KMS-11 (cell line): ENCODE measurements around the gene CCDC158.

Source experiments
- H2AFZ ChIP-seq: fragments of 200-600 bp; sonication (generic); 2 replicates; pipeline ENCODE4 v1.6.1; 2016; ENCODE audit warnings: antibody characterized with exemption, mixed run types, low read depth
- H3K27ac ChIP-seq: fragments of 200-600 bp; sonication (generic); 2 replicates; pipeline ENCODE4 v1.6.1; 2016; ENCODE audit warnings: mild to moderate bottlenecking, mixed run types
- H3K27me3 ChIP-seq: fragments of 200-600 bp; sonication (generic); 2 replicates; pipeline ENCODE4 v1.6.1; 2017; ENCODE audit warnings: mild to moderate bottlenecking, low read depth, mixed run types, moderate library complexity; ENCODE audit not compliant: insufficient read depth
- H3K36me3 ChIP-seq: fragments of 200-600 bp; sonication (generic); 2 replicates; pipeline ENCODE4 v1.6.1; 2017; ENCODE audit warnings: mild to moderate bottlenecking, mixed run types; ENCODE audit not compliant: insufficient read depth
- H3K4me1 ChIP-seq: fragments of 200-600 bp; sonication (generic); 2 replicates; pipeline ENCODE4 v1.6.1; 2016; ENCODE audit warnings: mild to moderate bottlenecking, low read depth, mixed run types; ENCODE audit not compliant: poor library complexity, severe bottlenecking
- H3K4me2 ChIP-seq: fragments of 200-600 bp; sonication (generic); 2 replicates; pipeline ENCODE4 v1.7.0; 2016; ENCODE audit warnings: mild to moderate bottlenecking, mixed run types
- H3K4me3 ChIP-seq: fragments of 200-600 bp; sonication (generic); IDR thresholded peaks from 2 replicates; pipeline ENCODE4 v1.6.1; 2017; ENCODE audit warnings: low read depth, low read length, mixed read lengths; ENCODE audit not compliant: insufficient read depth
- H3K79me2 ChIP-seq: fragments of 200-600 bp; sonication (generic); 2 replicates; pipeline ENCODE4 v1.6.1; 2016; ENCODE audit warnings: low read depth, mixed run types; ENCODE audit not compliant: insufficient read depth
- H3K9ac ChIP-seq: fragments of 200-600 bp; sonication (generic); 2 replicates; pipeline ENCODE4 v1.6.1; 2016; ENCODE audit warnings: mild to moderate bottlenecking, mixed run types
- H4K20me1 ChIP-seq: fragments of 200-600 bp; sonication (generic); 2 replicates; pipeline ENCODE4 v1.6.1; 2016; ENCODE audit warnings: mild to moderate bottlenecking, mixed run types; ENCODE audit not compliant: insufficient read depth
- TF ChIP-seq, protein P1 (sequence below): fragments of 200-600 bp; sonication (generic); conservative IDR thresholded peaks from 2 replicates; pipeline ENCODE4 v1.6.1; 2017; ENCODE audit warnings: low read depth, mild to moderate bottlenecking, antibody characterized with exemption, low read length, moderate library complexity, mixed read lengths

Gene CCDC158

DNA sequence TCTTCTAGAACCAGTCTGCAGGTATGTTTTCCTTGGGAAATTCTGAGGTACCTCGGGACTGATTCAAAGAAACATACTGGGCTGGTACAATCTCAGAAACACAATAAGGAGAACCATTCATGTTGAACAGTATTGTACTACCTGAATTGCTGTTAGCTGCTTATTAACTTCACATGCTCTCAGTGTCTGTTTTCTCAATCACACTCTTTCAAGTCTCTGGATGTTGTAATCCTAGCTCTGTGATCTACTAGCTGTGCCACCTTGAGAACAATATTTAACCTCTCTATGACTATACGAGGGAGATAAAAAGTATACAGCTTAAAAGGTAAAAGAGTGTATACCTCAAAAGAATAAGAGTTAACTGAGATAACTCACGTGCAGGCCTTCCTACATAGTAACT, 10.3 kb downstream of the CCDC158 start:
- Histone ChIP-seq H3K4me3 (no peak overlapping the region), H3K79me2 (no peaks in the 10 kb centered on the region), H2AFZ (no peak overlapping the region), H3K4me2 (no peak overlapping the region), H4K20me1 (no peaks in the 10 kb centered on the region), H3K27ac (no peak overlapping the region), H3K27me3 (no peaks in the 10 kb centered on the region), H3K9ac (no peak overlapping the region), H3K4me1 (no peaks in the 10 kb centered on the region), H3K36me3 (no peaks in the 10 kb centered on the region)
- TF ChIP-seq, protein P1, sequence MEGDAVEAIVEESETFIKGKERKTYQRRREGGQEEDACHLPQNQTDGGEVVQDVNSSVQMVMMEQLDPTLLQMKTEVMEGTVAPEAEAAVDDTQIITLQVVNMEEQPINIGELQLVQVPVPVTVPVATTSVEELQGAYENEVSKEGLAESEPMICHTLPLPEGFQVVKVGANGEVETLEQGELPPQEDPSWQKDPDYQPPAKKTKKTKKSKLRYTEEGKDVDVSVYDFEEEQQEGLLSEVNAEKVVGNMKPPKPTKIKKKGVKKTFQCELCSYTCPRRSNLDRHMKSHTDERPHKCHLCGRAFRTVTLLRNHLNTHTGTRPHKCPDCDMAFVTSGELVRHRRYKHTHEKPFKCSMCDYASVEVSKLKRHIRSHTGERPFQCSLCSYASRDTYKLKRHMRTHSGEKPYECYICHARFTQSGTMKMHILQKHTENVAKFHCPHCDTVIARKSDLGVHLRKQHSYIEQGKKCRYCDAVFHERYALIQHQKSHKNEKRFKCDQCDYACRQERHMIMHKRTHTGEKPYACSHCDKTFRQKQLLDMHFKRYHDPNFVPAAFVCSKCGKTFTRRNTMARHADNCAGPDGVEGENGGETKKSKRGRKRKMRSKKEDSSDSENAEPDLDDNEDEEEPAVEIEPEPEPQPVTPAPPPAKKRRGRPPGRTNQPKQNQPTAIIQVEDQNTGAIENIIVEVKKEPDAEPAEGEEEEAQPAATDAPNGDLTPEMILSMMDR = no peak

DNA sequence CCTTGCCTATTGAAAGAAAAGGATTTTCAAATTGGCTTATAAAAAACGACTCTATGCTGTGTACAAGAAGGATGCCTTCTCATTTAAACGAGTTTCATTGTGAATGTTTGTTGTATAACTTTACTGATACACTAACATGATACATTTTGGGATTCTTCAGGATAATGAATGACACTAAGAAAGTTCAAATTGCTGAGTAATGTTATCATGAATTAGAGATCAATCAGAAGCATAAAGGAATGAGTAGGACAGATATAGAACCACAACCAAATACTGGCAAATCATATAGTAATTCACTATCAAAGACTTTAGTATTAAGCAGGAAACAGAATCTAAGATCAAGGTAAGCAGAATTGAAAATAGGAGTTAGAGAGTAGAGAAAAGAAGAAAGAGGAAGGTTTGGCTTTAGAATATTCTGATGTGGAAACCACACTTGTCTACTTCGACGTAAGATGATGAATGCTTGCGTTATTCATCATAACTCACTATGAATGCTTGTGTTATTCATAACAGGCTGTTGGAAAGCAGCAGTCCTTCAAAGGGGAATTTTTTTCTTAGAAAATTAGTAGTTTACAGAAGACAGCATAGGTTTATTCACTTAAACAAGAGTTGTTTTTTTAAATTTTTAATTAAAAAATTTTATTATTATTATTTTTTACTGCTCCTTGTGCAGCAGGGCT, 13.4 kb downstream of the CCDC158 start:
- H4K20me1 ChIP-seq = no peaks in the 10 kb centered on the region
- H3K4me3 ChIP-seq = no peak overlapping the region
- H3K27ac ChIP-seq = no peak overlapping the region
- H3K4me2 ChIP-seq = no peak overlapping the region
- no peaks in the 10 kb centered on the region for H3K36me3 ChIP-seq
- H2AFZ ChIP-seq = no peak overlapping the region
- H3K79me2 ChIP-seq = no peaks in the 10 kb centered on the region
- no peaks in the 10 kb centered on the region for H3K27me3 ChIP-seq
- H3K9ac ChIP-seq = no peak overlapping the region
- H3K4me1 ChIP-seq = no peaks in the 10 kb centered on the region
- TF ChIP-seq, protein P1 = no peak

DNA sequence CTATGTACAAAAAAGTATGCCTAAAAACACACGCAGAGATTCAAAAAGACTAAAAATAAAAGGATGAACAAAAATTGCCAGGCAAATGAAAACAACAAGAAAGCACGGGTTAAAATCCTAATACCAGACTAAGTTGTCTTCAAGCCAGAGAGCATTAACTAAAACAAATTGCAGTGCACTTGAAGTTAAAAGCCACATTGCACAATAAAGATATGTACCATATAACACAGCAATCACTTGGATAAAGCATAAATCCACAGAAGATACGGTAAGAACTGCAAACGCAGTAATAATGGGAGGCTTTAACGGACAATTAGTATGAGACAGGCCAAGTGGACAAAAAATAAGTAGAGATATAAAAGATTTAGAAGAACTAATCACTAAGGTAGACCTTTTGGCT, 14.9 kb downstream of the CCDC158 start:
- Histone ChIP-seq H3K27me3 (no peaks in the 10 kb centered on the region), H4K20me1 (no peaks in the 10 kb centered on the region), H3K4me2 (no peak overlapping the region), H3K79me2 (no peaks in the 10 kb centered on the region), H2AFZ (no peak overlapping the region), H3K27ac (no peak overlapping the region), H3K4me3 (no peak overlapping the region), H3K4me1 (no peaks in the 10 kb centered on the region), H3K36me3 (no peaks in the 10 kb centered on the region), H3K9ac (no peak overlapping the region)
- TF ChIP-seq, protein P1 = no peak

DNA sequence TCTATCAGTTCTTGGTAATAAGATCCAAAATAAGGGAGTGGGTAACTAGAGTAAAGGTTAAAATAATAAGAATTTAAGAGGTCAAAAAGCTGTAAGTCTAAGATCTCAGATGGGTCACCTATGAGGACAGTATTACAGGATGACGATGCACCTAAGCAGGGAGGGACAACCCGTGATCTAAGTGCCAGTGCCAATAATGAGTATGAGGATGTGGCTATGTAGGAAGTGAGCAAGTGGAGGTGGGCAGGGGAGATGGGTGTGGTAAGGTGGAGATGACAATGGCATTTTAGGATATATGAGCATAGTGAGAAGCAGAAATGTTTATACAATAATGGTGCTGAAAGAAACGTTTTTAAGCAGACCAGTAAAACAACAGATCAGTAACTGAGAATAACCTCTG, 19.3 kb downstream of the CCDC158 start:
- Histone ChIP-seq H3K4me3 (no peak overlapping the region), H3K4me1 (no peaks in the 10 kb centered on the region), H3K36me3 (no peaks in the 10 kb centered on the region), H3K27ac (no peak overlapping the region), H3K4me2 (no peak overlapping the region), H2AFZ (no peak overlapping the region), H3K79me2 (no peaks in the 10 kb centered on the region), H3K27me3 (no peaks in the 10 kb centered on the region), H3K9ac (no peak overlapping the region), H4K20me1 (no peaks in the 10 kb centered on the region)
- TF ChIP-seq, protein P1 = no peak
